Glutamatergic neuron (in vitro differentiated cells): ENCODE measurements around the gene LCP2. TPM values are rescaled to one million over a fixed set of nuclear protein-coding genes. Genes with fewer than 3 reads are reported as not detected.

Experiments used
- DNase-seq: peaks from one replicate; pipeline ENCODE4 v3.0.0; 2022
- H3K27ac Mint-ChIP-seq: one replicate; pipeline ENCODE4 v1.8.0; 2020; ENCODE audit warnings: mild to moderate bottlenecking, mixed read lengths, inconsistent platforms; ENCODE audit not compliant: unreplicated experiment
- H3K27me3 Mint-ChIP-seq: one replicate; pipeline ENCODE4 v1.8.0; 2020; ENCODE audit warnings: mild to moderate bottlenecking, moderate library complexity, mixed read lengths, inconsistent platforms; ENCODE audit not compliant: unreplicated experiment
- H3K36me3 Mint-ChIP-seq: one replicate; pipeline ENCODE4 v1.8.0; 2020; ENCODE audit warnings: mild to moderate bottlenecking, mixed read lengths, inconsistent platforms; ENCODE audit not compliant: unreplicated experiment
- H3K4me1 Mint-ChIP-seq: one replicate; pipeline ENCODE4 v1.8.0; 2020; ENCODE audit warnings: mild to moderate bottlenecking, low read depth, mixed read lengths, inconsistent platforms; ENCODE audit not compliant: unreplicated experiment
- H3K4me3 Mint-ChIP-seq: one replicate; pipeline ENCODE4 v1.8.0; 2020; ENCODE audit warnings: mild to moderate bottlenecking, mixed read lengths, inconsistent platforms; ENCODE audit not compliant: unreplicated experiment
- H3K9me3 Mint-ChIP-seq: one replicate; pipeline ENCODE4 v1.8.0; 2020; ENCODE audit warnings: mild to moderate bottlenecking, moderate library complexity, mixed read lengths, inconsistent platforms; ENCODE audit not compliant: unreplicated experiment
- total RNA-seq: library from RNA; stranded (reverse); fragmentation: NEBNext Ultra II Directional; extraction: Animal tissue kit (Norgen Biotek cat#: 25700); gene quantifications from one replicate; pipeline ENCODE4 v1.2.1, GENCODE V29; 2021; ENCODE audit not compliant: unreplicated experiment
- TF ChIP-seq, protein P1 (sequence below): fragments of 200-600 bp; sonication (generic); IDR thresholded peaks from one replicate; pipeline ENCODE4 v1.5.0; 2021; ENCODE audit not compliant: partially characterized antibody, unreplicated experiment

Gene LCP2
- total RNA-seq, 1 donor from 2014 or later = not detected

DNA sequence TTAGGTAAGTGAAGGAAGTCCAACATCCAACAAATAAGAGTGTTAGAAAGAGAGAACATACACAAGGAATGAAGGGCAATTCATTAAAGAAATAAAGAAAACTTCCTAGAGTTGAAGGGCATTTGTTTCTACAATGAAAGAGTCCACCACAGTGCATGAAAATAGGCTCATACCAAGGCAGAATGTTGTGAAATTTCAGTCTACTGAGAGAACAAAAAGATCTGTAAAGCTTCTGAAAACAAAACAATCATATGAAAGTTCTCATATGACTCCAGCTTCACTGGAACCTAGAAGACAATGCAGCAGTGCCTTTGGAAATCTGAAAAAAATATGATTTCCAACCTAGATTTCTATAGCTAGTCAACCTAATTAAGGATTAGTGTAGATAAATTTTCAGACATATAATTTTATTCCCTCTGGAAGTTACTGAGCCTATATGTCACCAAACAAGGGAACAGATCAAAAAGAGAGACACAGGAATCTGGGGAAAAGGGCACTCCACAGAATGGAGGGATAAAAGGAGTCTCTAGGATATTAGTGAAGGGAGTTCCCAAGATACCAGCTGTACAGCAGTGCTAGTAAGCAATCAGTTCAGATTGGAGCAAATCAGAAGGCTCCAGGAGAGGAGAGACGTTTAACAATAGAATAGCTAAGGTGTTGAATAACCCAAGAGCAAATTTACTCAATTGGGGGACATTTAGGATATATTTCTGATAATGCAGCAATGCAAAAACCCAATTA, 59.0 kb downstream of the LCP2 start:
- Mint-ChIP-seq H3K27me3 (no peaks in the 10 kb centered on the region), H3K9me3 (no peaks in the 10 kb centered on the region), H3K4me3 (no peak overlapping the region), H3K4me1 (no peaks in the 10 kb centered on the region), H3K27ac (no peak overlapping the region), H3K36me3 (no peaks in the 10 kb centered on the region)
- DNase-seq = no peak
- TF ChIP-seq, protein P1, sequence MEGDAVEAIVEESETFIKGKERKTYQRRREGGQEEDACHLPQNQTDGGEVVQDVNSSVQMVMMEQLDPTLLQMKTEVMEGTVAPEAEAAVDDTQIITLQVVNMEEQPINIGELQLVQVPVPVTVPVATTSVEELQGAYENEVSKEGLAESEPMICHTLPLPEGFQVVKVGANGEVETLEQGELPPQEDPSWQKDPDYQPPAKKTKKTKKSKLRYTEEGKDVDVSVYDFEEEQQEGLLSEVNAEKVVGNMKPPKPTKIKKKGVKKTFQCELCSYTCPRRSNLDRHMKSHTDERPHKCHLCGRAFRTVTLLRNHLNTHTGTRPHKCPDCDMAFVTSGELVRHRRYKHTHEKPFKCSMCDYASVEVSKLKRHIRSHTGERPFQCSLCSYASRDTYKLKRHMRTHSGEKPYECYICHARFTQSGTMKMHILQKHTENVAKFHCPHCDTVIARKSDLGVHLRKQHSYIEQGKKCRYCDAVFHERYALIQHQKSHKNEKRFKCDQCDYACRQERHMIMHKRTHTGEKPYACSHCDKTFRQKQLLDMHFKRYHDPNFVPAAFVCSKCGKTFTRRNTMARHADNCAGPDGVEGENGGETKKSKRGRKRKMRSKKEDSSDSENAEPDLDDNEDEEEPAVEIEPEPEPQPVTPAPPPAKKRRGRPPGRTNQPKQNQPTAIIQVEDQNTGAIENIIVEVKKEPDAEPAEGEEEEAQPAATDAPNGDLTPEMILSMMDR = no peak

DNA sequence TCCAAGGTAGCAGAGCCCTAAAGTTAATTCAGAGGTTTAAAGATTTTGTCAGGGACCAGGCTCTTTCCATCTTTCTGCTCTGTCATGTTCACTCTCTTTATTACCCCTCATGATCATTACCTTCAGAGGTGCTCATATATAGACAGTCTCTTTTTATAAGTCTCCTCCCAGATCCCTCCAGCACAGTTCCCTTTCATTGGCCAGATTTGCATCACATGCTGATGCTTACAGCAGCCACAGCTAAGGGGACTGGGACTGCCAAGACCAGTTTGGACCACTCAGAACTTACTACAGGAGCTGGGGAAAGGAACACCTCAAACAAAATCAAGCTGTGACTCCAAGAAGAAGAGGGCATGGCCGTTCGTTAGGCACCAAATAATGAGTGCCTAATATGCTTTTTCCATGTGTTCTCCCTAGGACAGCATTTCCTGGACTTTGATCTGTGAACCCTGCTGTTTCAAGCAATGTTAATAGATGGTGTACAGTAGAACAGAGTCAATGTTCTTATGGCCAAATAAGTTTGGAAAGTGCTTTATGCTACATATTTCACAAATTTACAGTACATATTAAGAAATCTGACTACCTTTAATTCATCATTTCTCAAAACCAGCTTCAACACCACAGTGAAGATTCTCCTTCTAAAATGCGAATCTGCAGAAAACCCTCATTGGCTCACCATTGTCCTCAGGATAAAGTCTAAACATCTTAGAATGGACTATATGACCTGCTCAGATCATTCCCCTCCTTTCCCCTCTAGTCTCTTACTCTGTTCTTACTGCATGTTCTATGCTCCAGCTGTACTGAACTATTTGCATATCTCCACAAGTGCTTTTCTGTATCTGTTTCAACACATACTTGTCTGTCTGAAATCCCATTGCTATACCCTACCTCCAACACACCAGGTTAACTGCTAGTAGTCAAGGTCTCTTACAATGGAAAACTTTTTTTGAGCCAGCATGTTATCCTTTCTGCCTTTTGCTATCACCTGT, 61.4 kb downstream of the LCP2 start:
- H3K4me1 Mint-ChIP-seq = no peaks in the 10 kb centered on the region
- H3K36me3 Mint-ChIP-seq = no peaks in the 10 kb centered on the region
- H3K4me3 Mint-ChIP-seq = no peak overlapping the region
- H3K27me3 Mint-ChIP-seq = no peaks in the 10 kb centered on the region
- H3K27ac Mint-ChIP-seq = no peak overlapping the region
- H3K9me3 Mint-ChIP-seq = no peaks in the 10 kb centered on the region
- DNase-seq = no peak
- TF ChIP-seq, protein P1 = no peak

DNA sequence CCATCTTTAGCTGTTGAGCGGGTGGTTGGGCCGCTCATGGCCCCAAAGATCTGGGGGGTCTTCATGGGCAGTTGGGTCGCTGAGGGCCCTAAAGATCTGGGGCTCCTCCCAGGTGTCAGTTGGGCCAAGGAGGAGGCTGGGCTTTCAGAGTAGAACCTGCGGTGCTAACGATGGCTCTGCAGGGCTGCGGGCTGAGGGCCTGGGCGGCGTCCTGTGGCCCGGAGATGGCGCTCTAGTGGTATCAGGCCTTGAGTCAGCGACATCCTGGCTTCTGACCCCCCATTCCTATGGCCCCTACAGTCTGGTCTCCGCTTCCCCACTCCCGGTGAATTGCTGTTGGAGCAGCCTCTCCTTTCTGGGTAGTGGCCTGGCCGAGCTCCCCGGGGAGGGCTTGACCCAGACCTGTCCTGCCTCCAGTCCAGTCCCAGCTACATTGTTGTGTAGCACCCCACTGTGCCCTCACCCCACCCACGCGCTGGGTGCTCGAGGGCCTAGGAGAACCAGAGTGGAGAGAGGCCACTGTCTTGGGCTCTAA, 64.2 kb downstream of the LCP2 start:
- TF ChIP-seq, protein P1 = no peak
- Mint-ChIP-seq H3K4me3 (no peak overlapping the region), H3K4me1 (peaks cover 8% of the 10 kb centered on the region), H3K27me3 (no peaks in the 10 kb centered on the region), H3K9me3 (no peaks in the 10 kb centered on the region), H3K27ac (no peak overlapping the region), H3K36me3 (no peaks in the 10 kb centered on the region)
- DNase-seq = no peak

DNA sequence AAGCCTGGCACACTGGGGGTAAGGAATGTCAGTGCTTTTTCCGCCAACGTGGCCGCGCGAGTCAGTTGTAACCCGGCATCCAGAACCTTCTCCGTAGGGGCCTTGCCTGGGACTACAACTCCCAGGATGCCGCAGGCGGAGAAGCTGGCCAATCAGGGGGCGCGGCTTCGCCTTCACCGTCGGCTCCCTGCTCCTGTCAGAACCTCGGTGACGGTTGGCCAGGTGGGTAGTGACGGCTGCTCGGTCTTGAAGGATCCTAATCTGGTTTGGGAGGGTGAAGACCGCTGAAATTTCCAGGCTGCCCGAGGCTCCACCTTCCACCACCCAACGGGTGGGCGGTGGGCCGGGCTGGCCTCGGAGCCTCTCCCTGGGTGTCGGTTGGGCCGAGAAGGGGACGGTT, 64.8 kb downstream of the LCP2 start, which contains the start of gene C5orf58:
C5orf58 (plus strand) TSS at position 200 of the 400 bp plus-strand sequence. CDS start 1,992 bp downstream, outside the sequence.
- H3K4me3 Mint-ChIP-seq = no peak within 1 kb of the TSS
- H3K27ac Mint-ChIP-seq = no peak within 1 kb of the TSS
- H3K36me3 Mint-ChIP-seq = no peaks in the 10 kb centered on the region
- TF ChIP-seq, protein P1 = no peak
- peaks cover 8% of the 10 kb centered on the region for H3K4me1 Mint-ChIP-seq
- no peaks in the 10 kb centered on the region for H3K27me3 Mint-ChIP-seq
- H3K9me3 Mint-ChIP-seq = no peaks in the 10 kb centered on the region
- DNase-seq = no peak
